H9 (cell line): ENCODE data around the gene SNRNP70. TPM values are rescaled to one million over a fixed set of nuclear protein-coding genes. Genes with fewer than 3 reads are reported as not detected.

ENCODE experiments used
- DNase-seq: peaks from one replicate; pipeline ENCODE4 v3.0.0-alpha.2; 2017
- H2AFZ ChIP-seq: one replicate; pipeline ENCODE4 v1.6.1; 2013; ENCODE audit warnings: mild to moderate bottlenecking, low read length, control low read depth, moderate library complexity
- H2AK5ac ChIP-seq: 2 replicates; pipeline ENCODE4 v1.6.1; 2013; ENCODE audit warnings: low read length, control low read depth, mixed read lengths; ENCODE audit not compliant: insufficient read length
- H2BK120ac ChIP-seq: one replicate; pipeline ENCODE4 v1.6.1; 2013; ENCODE audit warnings: low read depth, mild to moderate bottlenecking, low read length, control low read depth, inconsistent platforms; ENCODE audit not compliant: poor library complexity, severe bottlenecking
- H2BK12ac ChIP-seq: 2 replicates; pipeline ENCODE4 v1.6.1; 2013; ENCODE audit warnings: low read length, control low read depth, mixed read lengths, low read depth; ENCODE audit not compliant: insufficient read length
- H2BK15ac ChIP-seq: 2 replicates; pipeline ENCODE4 v1.6.1; 2013; ENCODE audit warnings: low read depth, low read length, control low read depth
- H2BK20ac ChIP-seq: one replicate; pipeline ENCODE4 v1.6.1; 2013; ENCODE audit warnings: low read depth, mild to moderate bottlenecking, low read length, control low read depth, inconsistent platforms; ENCODE audit not compliant: poor library complexity, severe bottlenecking
- H2BK5ac ChIP-seq: 2 replicates; pipeline ENCODE4 v1.6.1; 2013; ENCODE audit warnings: low read length, control low read depth, mixed read lengths; ENCODE audit not compliant: insufficient read length
- H3K14ac ChIP-seq: 2 replicates; pipeline ENCODE4 v1.6.1; 2013; ENCODE audit warnings: low read length, control low read depth; ENCODE audit not compliant: insufficient read depth
- H3K18ac ChIP-seq: 2 replicates; pipeline ENCODE4 v1.6.1; 2013; ENCODE audit warnings: low read depth, mild to moderate bottlenecking, mixed read lengths, low read length, control low read depth; ENCODE audit not compliant: insufficient read length
- H3K23ac ChIP-seq: 2 replicates; pipeline ENCODE4 v1.6.1; 2013; ENCODE audit warnings: low read length, control low read depth, mixed read lengths, low read depth; ENCODE audit not compliant: insufficient read length
- H3K23me2 ChIP-seq: 2 replicates; pipeline ENCODE4 v1.6.1; 2013; ENCODE audit warnings: low read depth, mild to moderate bottlenecking, mixed read lengths, low read length, control low read depth; ENCODE audit not compliant: insufficient read length, poor library complexity, severe bottlenecking
- H3K27ac ChIP-seq: 2 replicates; pipeline ENCODE4 v1.5.1; 2013; ENCODE audit warnings: low read length, control low read depth, mixed read lengths, low read depth; ENCODE audit not compliant: insufficient read length
- H3K27me3 ChIP-seq: 2 replicates; pipeline ENCODE4 v1.6.1; 2013; ENCODE audit warnings: low read length, control low read depth, inconsistent platforms; ENCODE audit not compliant: insufficient read depth
- H3K4ac ChIP-seq: 2 replicates; pipeline ENCODE4 v1.6.1; 2013; ENCODE audit warnings: low read depth, mild to moderate bottlenecking, control low read depth, inconsistent platforms, low read length, moderate library complexity
- H3K4me1 ChIP-seq: 2 replicates; pipeline ENCODE4 v1.6.1; 2013; ENCODE audit warnings: low read length, control low read depth, inconsistent platforms; ENCODE audit not compliant: insufficient read depth
- H3K4me2 ChIP-seq: 2 replicates; pipeline ENCODE4 v1.6.1; 2013; ENCODE audit warnings: low read length, control low read depth, mixed read lengths; ENCODE audit not compliant: insufficient read length, insufficient read depth
- H3K56ac ChIP-seq: 2 replicates; pipeline ENCODE4 v1.6.1; 2013; ENCODE audit warnings: low read depth, mild to moderate bottlenecking, mixed read lengths, low read length, control low read depth; ENCODE audit not compliant: insufficient read length
- H3K79me1 ChIP-seq: 2 replicates; pipeline ENCODE4 v1.6.1; 2013; ENCODE audit warnings: low read depth, mild to moderate bottlenecking, moderate library complexity, low read length, control low read depth, inconsistent platforms; ENCODE audit not compliant: insufficient read depth, poor library complexity, severe bottlenecking
- H3K79me2 ChIP-seq: 2 replicates; pipeline ENCODE4 v1.6.1; 2013; ENCODE audit warnings: low read length, control low read depth, inconsistent platforms; ENCODE audit not compliant: insufficient read depth
- H3K9ac ChIP-seq: 2 replicates; pipeline ENCODE4 v1.6.1; 2013; ENCODE audit warnings: low read length, control low read depth, mixed read lengths; ENCODE audit not compliant: insufficient read length; ENCODE audit errors: extremely low read depth
- H3K9me3 ChIP-seq: one replicate; pipeline ENCODE4 v1.6.1; 2013; ENCODE audit warnings: low read depth, low read length, inconsistent platforms; ENCODE audit not compliant: control insufficient read depth
- H3T11ph ChIP-seq: one replicate; pipeline ENCODE4 v1.6.1; 2013; ENCODE audit warnings: mild to moderate bottlenecking, low read length, control low read depth, inconsistent platforms
- H4K20me1 ChIP-seq: one replicate; pipeline ENCODE4 v1.6.1; 2013; ENCODE audit not compliant: control insufficient read depth, insufficient read length, insufficient read depth
- H4K5ac ChIP-seq: 2 replicates; pipeline ENCODE4 v1.6.1; 2013; ENCODE audit warnings: low read depth, mild to moderate bottlenecking, mixed read lengths, low read length, control low read depth; ENCODE audit not compliant: insufficient read length
- H4K8ac ChIP-seq: replicated peaks from 2 replicates; pipeline ENCODE4 v1.6.1; 2013; ENCODE audit warnings: low read length, control low read depth, mixed read lengths, low read depth; ENCODE audit not compliant: insufficient read length
- H4K91ac ChIP-seq: 2 replicates; pipeline ENCODE4 v1.6.1; 2013; ENCODE audit warnings: low read depth, mild to moderate bottlenecking, moderate library complexity, mixed read lengths, low read length, control low read depth; ENCODE audit not compliant: insufficient read length
- H3K27ac Mint-ChIP-seq, 3 experiments: 2 replicates in 2 of 3; 3 replicates in 1 of 3; pipeline ENCODE4 v1.8.0; 2020 to 2021; ENCODE audit warnings: mixed read lengths in 3 of 3, mild to moderate bottlenecking in 1 of 3, moderate library complexity in 1 of 3
- H3K27me3 Mint-ChIP-seq: 2 replicates; pipeline ENCODE4 v1.8.0; 2021; ENCODE audit warnings: low read depth, mild to moderate bottlenecking, moderate library complexity, mixed read lengths
- H3K36me3 Mint-ChIP-seq, 3 experiments: 2 replicates in 2 of 3; 3 replicates in 1 of 3; pipeline ENCODE4 v1.8.0; 2020 to 2021; ENCODE audit warnings: low read depth in 3 of 3, mixed read lengths in 3 of 3; ENCODE audit not compliant: insufficient read depth in 1 of 3
- H3K4me1 Mint-ChIP-seq, 2 experiments: 2 replicates each; pipeline ENCODE4 v1.8.0; 2020; ENCODE audit warnings: mixed read lengths in 2 of 2
- H3K4me3 Mint-ChIP-seq, 2 experiments: 2 replicates in 1 of 2; 3 replicates in 1 of 2; pipeline ENCODE4 v1.8.0; 2020 to 2021; ENCODE audit warnings: mild to moderate bottlenecking in 2 of 2, mixed read lengths in 2 of 2, moderate library complexity in 1 of 2
- H3K9me3 Mint-ChIP-seq, 2 experiments: 2 replicates in 1 of 2; 3 replicates in 1 of 2; pipeline ENCODE4 v1.8.0; 2020; ENCODE audit warnings: mild to moderate bottlenecking in 2 of 2, mixed read lengths in 2 of 2, moderate library complexity in 1 of 2
- CTCF ChIP-seq: fragments of 200-600 bp; sonication (generic); conservative IDR thresholded peaks from 3 replicates; pipeline ENCODE4 v1.8.0; 2021; ENCODE audit warnings: antibody characterized with exemption, mild to moderate bottlenecking
- WGBS: extraction: QIAGEN DNeasy Blood & Tissue Kit; methylation state at CpG from one replicate; pipeline ENCODE4 v1.1.7; 2013; ENCODE audit warnings: missing lambda C conversion rate, low lambda C conversion rate, mixed read lengths; ENCODE audit not compliant: insufficient read length; ENCODE audit errors: extremely low coverage; 5-methylcytosine and 5-hydroxymethylcytosine counted together
- total RNA-seq: library from RNA; stranded (reverse); gene quantifications from 2 replicates; pipeline ENCODE4 v1.2.1, GENCODE V29; 2021

The SNRNP70 gene
- total RNA-seq, 1 experiment from 2014 or later, result 295 TPM

GRCh38 chr19:49141352-49141751 lies 56.1 kb downstream of the SNRNP70 start:
- H3K9me3 ChIP-seq, result no peaks in the 10 kb centered on the region
- Mint-ChIP-seq H3K36me3 (peaks cover 8 to 12% (median 11%) of the 10 kb centered on the region in 3 experiments; a peak in 6 of 7 replicates), H3K27ac (no peak overlapping the region), H3K9me3 (no peaks in the 10 kb centered on the region), H3K4me3 (peak overlapping the region in 1 of 2 experiments; percentile 24; a peak in 3 of 5 replicates), H3K4me1 (peaks cover 23 to 35% of the 10 kb centered on the region in 2 experiments), H3K27me3 (peaks cover 2% of the 10 kb centered on the region; the same call in 1 of the 2 replicates)
- no peak overlapping the region for H3K9ac ChIP-seq
- TF ChIP-seq CTCF, result no peak
- no peak overlapping the region for H3K4me2 ChIP-seq
- H2BK5ac ChIP-seq, result no peak overlapping the region
- H3K23me2 ChIP-seq, result peaks cover 4% of the 10 kb centered on the region
- DNase-seq, result no peak
- H3K79me2 ChIP-seq, result no peaks in the 10 kb centered on the region
- H3K56ac ChIP-seq, result no peak overlapping the region
- WGBS, result 93% methylated on average over 2 of the region's 6 CpGs
- H2AFZ ChIP-seq, result no peak overlapping the region
- H3T11ph ChIP-seq, result no peak overlapping the region
- H3K4me1 ChIP-seq, result no peaks in the 10 kb centered on the region; the same call in 1 of the 2 replicates
- H2BK12ac ChIP-seq, result no peak overlapping the region
- no peaks in the 10 kb centered on the region for H4K20me1 ChIP-seq
- no peak overlapping the region for H2BK15ac ChIP-seq
- H4K8ac ChIP-seq, result no peak overlapping the region
- H3K79me1 ChIP-seq, result no peaks in the 10 kb centered on the region
- H3K23ac ChIP-seq, result no peak overlapping the region
- H2BK120ac ChIP-seq, result no peak overlapping the region
- H3K27me3 ChIP-seq, result no peaks in the 10 kb centered on the region
- no peak overlapping the region for H3K14ac ChIP-seq
- no peak overlapping the region for H4K5ac ChIP-seq
- H3K18ac ChIP-seq, result no peak overlapping the region
- H2AK5ac ChIP-seq, result no peak overlapping the region
- H3K27ac ChIP-seq, result no peak overlapping the region
- H3K4ac ChIP-seq, result no peak overlapping the region
- no peak overlapping the region for H2BK20ac ChIP-seq
- H4K91ac ChIP-seq, result no peak overlapping the region
